Peyer's patch (tissue), 4 donors: ENCODE data around the gene PTPRM. TPM values are rescaled to one million over a fixed set of nuclear protein-coding genes. Genes with fewer than 3 reads are reported as not detected.

Source experiments
- DNase-seq, 3 donors: peaks; one replicate each; pipeline ENCODE4 v3.0.0-alpha.2; 2017 to 2019
- H3K27ac ChIP-seq, 4 donors: fragments of 200-600 bp; sonication (generic); one replicate each; pipeline ENCODE4 v1.5.1; 2016 to 2019
- H3K27me3 ChIP-seq, 2 donors: fragments of 200-600 bp; sonication (generic); one replicate each; pipeline ENCODE4 v1.5.1; 2019
- H3K36me3 ChIP-seq, 3 donors: fragments of 200-600 bp; sonication (generic); one replicate each; pipeline ENCODE4 v1.5.1; 2016 to 2019
- H3K4me1 ChIP-seq, 4 donors: fragments of 200-600 bp; sonication (generic); one replicate each; pipeline ENCODE4 v1.5.1; 2016 to 2019
- H3K4me3 ChIP-seq, 4 donors: fragments of 200-600 bp; sonication (generic); 1 replicate in 3 of 4; 2 replicates in 1 of 4; pipeline ENCODE4 v1.5.1; 2016 to 2019; ENCODE audit warnings: mild to moderate bottlenecking in 1 of 4
- H3K9me3 ChIP-seq, 4 donors: fragments of 200-600 bp; sonication (generic); one replicate each; pipeline ENCODE4 v1.5.1; 2016 to 2019; ENCODE audit warnings: mild to moderate bottlenecking in 1 of 4
- CTCF ChIP-seq, 6 experiments: fragments of 450-650 bp in 4 of 6; fragments of 200-600 bp in 2 of 6; sonication (generic) in 1 of 6; IDR thresholded peaks; one replicate each; pipeline ENCODE4 v1.5.1; 2017 to 2019; ENCODE audit warnings: antibody characterized with exemption in 6 of 6, mild to moderate bottlenecking in 3 of 6, moderate library complexity in 1 of 6
- POLR2A ChIP-seq, 2 donors: fragments of 450-650 bp; IDR thresholded peaks; one replicate each; pipeline ENCODE4 v1.5.1; 2017; ENCODE audit warnings: antibody characterized with exemption in 2 of 2, mild to moderate bottlenecking in 2 of 2, moderate library complexity in 2 of 2
- total RNA-seq, 4 donors: library from RNA; depleted of rRNA; stranded (reverse); fragments of >200 nt; gene quantifications; one replicate each; pipeline ENCODE4 v1.1.0, GENCODE V29; 2016

Gene PTPRM
- total RNA-seq, 4 donors from 2014 or later, result 39.6 to 211 (median 80.3) TPM

- Histone ChIP-seq H3K27me3 (no peaks in the 10 kb centered on the region), H3K36me3 (peaks cover 0 to 10% (median 0%) of the 10 kb centered on the region in 3 donors), H3K27ac (no peak overlapping the region), H3K4me1 (no peaks in the 10 kb centered on the region), H3K4me3 (no peak overlapping the region), H3K9me3 (no peaks in the 10 kb centered on the region)
- TF ChIP-seq POLR2A (IDR thresholded peaks at IDR 0.05) (no peak), CTCF (IDR thresholded peaks at IDR 0.05) (no peak)
- DNase-seq, result no peak
Observed at GRCh38 chr18:8402237-8402636, 835.1 kb downstream of the PTPRM start.

GRCh38 chr18:8403713-8404112 is 836.6 kb downstream of the PTPRM start:
- peaks cover 0 to 4% (median 0%) of the 10 kb centered on the region in 3 donors for H3K36me3 ChIP-seq

GRCh38 chr18:8406186-8406867 is 839.2 kb downstream of the PTPRM start:
- Histone ChIP-seq H3K27ac (no peak overlapping the region), H3K9me3 (peaks cover 0 to 3% (median 0%) of the 10 kb centered on the region in 4 donors), H3K4me1 (no peaks in the 10 kb centered on the region), H3K27me3 (no peaks in the 10 kb centered on the region), H3K4me3 (no peak overlapping the region), H3K36me3 (peaks cover 0 to 4% (median 0%) of the 10 kb centered on the region in 3 donors)
- TF ChIP-seq CTCF (IDR thresholded peaks at IDR 0.05), result no peak
- TF ChIP-seq POLR2A (IDR thresholded peaks at IDR 0.05), result no peak
- no peak for DNase-seq

More at GRCh38 chr18:8403713-8404112, 836.6 kb downstream of the PTPRM start:
- H3K27ac ChIP-seq, result no peak overlapping the region
- no peak for DNase-seq
- no peaks in the 10 kb centered on the region for H3K9me3 ChIP-seq
- H3K4me3 ChIP-seq, result no peak overlapping the region
- no peaks in the 10 kb centered on the region for H3K4me1 ChIP-seq
- no peaks in the 10 kb centered on the region for H3K27me3 ChIP-seq
- TF ChIP-seq CTCF (IDR thresholded peaks at IDR 0.05) (no peak), POLR2A (IDR thresholded peaks at IDR 0.05) (no peak)

- Histone ChIP-seq H3K27ac (no peak overlapping the region), H3K4me3 (no peak overlapping the region), H3K36me3 (peaks cover 0 to 4% (median 0%) of the 10 kb centered on the region in 3 donors), H3K27me3 (no peaks in the 10 kb centered on the region), H3K9me3 (peaks cover 0 to 3% (median under 1%) of the 10 kb centered on the region in 4 donors), H3K4me1 (no peaks in the 10 kb centered on the region)
- no peak for DNase-seq
- TF ChIP-seq POLR2A (IDR thresholded peaks at IDR 0.05) (no peak), CTCF (IDR thresholded peaks at IDR 0.05) (no peak)
Observed at GRCh38 chr18:8406868-8407250, 839.7 kb downstream of the PTPRM start.

GRCh38 chr18:8409151-8409550 is 842.0 kb downstream of the PTPRM start:
- Histone ChIP-seq H3K36me3 (peaks cover 0 to 4% (median 0%) of the 10 kb centered on the region in 3 donors), H3K4me1 (no peaks in the 10 kb centered on the region), H3K4me3 (no peak overlapping the region), H3K9me3 (peaks cover 0 to 6% (median 1%) of the 10 kb centered on the region in 4 donors), H3K27me3 (no peaks in the 10 kb centered on the region), H3K27ac (no peak overlapping the region)
- TF ChIP-seq POLR2A (IDR thresholded peaks at IDR 0.05) (no peak), CTCF (IDR thresholded peaks at IDR 0.05) (no peak)
- no peak for DNase-seq
